ENCODE data around the gene BRAP.
"Not testable (repeated sequence)": the region's sequence is repeated elsewhere in the genome, so short reads cannot be mapped to it uniquely, and the experiment has no call there.

BRAP gene

DNA sequence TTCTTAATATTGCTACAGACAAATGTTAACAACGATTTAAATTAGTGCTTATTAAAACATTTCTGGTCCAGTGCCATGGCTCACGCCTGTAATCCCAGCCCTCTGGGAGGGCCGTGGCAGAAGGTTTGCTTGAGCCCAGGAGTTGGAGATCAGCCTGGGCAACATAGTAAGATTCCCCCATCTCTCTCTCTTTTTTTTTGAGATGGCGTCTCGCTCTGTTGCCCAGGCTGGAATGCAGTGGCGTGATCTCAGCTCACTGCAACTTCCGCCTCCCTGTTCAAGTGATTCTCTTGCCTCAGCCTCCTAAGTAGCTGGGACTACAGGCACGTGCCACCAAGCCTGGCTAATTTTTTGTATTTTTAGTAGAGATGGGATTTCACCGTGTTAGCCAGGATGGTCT, 33.2 kb downstream of the BRAP start:
- not testable (repeated sequence) for H3K27me3 Mint-ChIP-seq; DNase-seq (ENCODE audit: low spot score in 2 of 2); ATAC-seq (ENCODE audit: low read depth); H3K4me1 Mint-ChIP-seq; H3K9me3 Mint-ChIP-seq; H3K27ac Mint-ChIP-seq; H3K4me3 Mint-ChIP-seq
- H3K36me3 Mint-ChIP-seq, result peaks cover 20% of the 10 kb centered on the region

GRCh38 chr12:111650912-111651311, 34.8 kb downstream of the BRAP start:
- Mint-ChIP-seq H3K9me3 (no peaks in the 10 kb centered on the region), H3K36me3 (peaks cover 24% of the 10 kb centered on the region), H3K4me3 (no peak overlapping the region), H3K27ac (no peak overlapping the region), H3K4me1 (no peaks in the 10 kb centered on the region), H3K27me3 (no peaks in the 10 kb centered on the region)
- no peak for ATAC-seq (ENCODE audit: low read depth)
- no peak for DNase-seq (ENCODE audit: low spot score in 2 of 2)

DNA sequence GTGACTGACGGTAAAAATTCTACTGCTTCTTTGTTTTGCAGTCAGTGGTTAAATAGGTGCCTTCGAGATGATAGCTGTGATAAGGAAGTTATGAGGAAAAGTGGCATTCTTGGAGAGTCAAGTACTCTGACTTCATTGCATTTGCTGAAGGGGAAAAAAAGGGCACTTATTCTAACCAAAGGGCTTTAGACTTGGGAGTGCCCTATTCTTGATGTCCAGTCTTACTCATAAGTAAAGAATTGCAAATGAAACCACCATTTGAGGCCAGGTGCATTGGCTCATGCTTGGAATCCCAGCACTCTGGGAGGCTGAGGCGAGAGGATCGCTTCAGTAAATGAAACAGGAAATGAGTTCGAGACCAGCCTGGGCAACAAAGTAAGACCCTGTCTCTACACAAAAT, 40.3 kb downstream of the BRAP start:
- DNase-seq (ENCODE audit: low spot score in 2 of 2) (no peak), ATAC-seq (ENCODE audit: low read depth) (no peak)
- Mint-ChIP-seq H3K9me3 (no peaks in the 10 kb centered on the region), H3K27me3 (no peaks in the 10 kb centered on the region), H3K4me1 (no peaks in the 10 kb centered on the region), H3K36me3 (peaks cover 26% of the 10 kb centered on the region), H3K4me3 (no peak overlapping the region), H3K27ac (no peak overlapping the region)

DNA sequence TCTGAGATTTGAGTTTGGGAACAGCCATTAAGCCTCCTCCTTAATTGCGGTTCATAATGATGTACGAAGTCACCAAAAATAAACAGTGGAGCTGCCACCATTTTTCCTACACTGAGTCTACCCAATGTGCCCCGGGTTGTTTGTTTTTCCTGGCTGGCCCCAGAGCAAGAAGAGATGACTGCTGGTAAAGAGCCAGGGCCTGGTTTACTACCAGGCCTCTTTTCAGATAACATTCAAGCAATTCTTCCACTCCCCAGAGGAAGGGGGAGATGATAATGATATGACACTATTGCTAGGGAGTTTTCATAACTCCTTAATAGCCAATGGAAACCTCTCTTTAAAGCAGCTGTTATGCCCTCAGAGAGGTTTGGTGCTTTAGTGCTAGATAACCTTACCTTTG, 42.3 kb downstream of the BRAP start:
- ATAC-seq (ENCODE audit: low read depth) (no peak), DNase-seq (ENCODE audit: low spot score in 2 of 2) (no peak)
- H3K36me3 Mint-ChIP-seq, result peaks cover 19% of the 10 kb centered on the region
- no peaks in the 10 kb centered on the region for H3K9me3 Mint-ChIP-seq
- no peaks in the 10 kb centered on the region for H3K4me1 Mint-ChIP-seq
- H3K27me3 Mint-ChIP-seq, result no peaks in the 10 kb centered on the region
- no peak overlapping the region for H3K4me3 Mint-ChIP-seq
- peak overlapping the region; percentile 43 for H3K27ac Mint-ChIP-seq

DNA sequence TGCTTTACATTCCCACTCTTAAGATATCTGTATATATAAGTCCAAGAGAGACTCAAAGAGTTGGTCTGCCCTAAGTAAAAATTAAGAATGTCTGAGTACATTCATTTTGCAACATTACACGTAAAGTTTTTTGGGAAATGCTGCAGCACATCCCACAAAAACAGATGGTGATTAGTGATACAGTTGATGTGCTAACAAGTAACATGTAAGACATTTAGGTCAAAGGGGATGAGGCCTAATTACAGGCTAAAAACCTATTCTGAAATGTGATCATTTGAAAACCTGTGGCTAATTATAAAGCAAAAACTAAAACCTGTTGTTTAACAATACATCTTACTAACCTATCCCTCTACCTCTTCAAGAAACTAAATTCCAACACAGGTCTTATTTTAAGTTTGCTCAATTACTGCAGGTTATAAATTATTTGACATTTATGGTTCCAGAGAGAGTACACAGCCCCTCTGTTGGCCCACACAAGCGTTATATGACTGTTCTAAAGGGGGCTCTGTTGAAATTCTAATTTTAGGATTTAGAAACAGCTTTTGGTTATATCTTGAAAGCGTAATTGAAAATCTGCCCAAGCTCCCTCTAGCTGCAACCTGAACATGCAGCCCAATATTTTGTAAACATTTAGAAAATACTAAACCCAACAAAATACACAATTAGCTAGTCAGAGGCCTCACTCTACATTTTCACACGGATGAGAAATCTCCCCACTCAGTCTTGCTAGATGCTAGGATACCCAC, 42.9 kb downstream of the BRAP start:
- Mint-ChIP-seq H3K27me3 (no peaks in the 10 kb centered on the region), H3K4me1 (no peaks in the 10 kb centered on the region), H3K9me3 (no peaks in the 10 kb centered on the region), H3K36me3 (peaks cover 19% of the 10 kb centered on the region), H3K27ac (peak overlapping the region; percentile 43), H3K4me3 (no peak overlapping the region)
- no peak for ATAC-seq (ENCODE audit: low read depth)
- DNase-seq (ENCODE audit: low spot score in 2 of 2), result no peak

DNA sequence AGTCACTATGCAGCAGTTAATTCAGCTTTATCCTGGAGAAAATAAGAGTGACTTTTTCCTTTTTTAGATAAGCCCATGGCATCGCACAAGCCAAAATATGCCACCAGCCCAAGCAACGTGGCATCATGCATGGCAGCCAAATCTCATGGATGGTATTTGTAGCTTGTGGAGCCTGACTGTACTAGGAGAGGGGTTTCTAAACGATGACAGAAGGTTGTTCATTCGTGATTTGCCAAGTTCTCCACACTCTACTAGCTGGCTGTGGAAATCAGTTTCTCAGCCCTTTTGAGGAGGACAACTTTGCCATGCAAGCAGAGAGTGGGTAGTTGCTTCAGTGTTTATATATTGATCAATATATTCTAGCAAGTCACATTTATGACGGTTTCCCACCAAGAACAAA, 45.2 kb downstream of the BRAP start:
- no peaks in the 10 kb centered on the region for H3K27me3 Mint-ChIP-seq
- H3K9me3 Mint-ChIP-seq, result no peaks in the 10 kb centered on the region
- H3K36me3 Mint-ChIP-seq, result peaks cover 10% of the 10 kb centered on the region
- H3K4me3 Mint-ChIP-seq, result no peak overlapping the region
- DNase-seq (ENCODE audit: low spot score in 2 of 2), result no peak
- no peak for ATAC-seq (ENCODE audit: low read depth)
- no peaks in the 10 kb centered on the region for H3K4me1 Mint-ChIP-seq
- no peak overlapping the region for H3K27ac Mint-ChIP-seq

- DNase-seq (ENCODE audit: low spot score in 2 of 2) (no peak), ATAC-seq (ENCODE audit: low read depth) (no peak)
- Mint-ChIP-seq H3K36me3 (peaks cover 5% of the 10 kb centered on the region), H3K27ac (peak overlapping the region; percentile 43), H3K4me1 (no peaks in the 10 kb centered on the region), H3K9me3 (no peaks in the 10 kb centered on the region), H3K4me3 (no peak overlapping the region), H3K27me3 (no peaks in the 10 kb centered on the region)
Observed at GRCh38 chr12:111638556-111638955, 47.2 kb downstream of the BRAP start.

DNA sequence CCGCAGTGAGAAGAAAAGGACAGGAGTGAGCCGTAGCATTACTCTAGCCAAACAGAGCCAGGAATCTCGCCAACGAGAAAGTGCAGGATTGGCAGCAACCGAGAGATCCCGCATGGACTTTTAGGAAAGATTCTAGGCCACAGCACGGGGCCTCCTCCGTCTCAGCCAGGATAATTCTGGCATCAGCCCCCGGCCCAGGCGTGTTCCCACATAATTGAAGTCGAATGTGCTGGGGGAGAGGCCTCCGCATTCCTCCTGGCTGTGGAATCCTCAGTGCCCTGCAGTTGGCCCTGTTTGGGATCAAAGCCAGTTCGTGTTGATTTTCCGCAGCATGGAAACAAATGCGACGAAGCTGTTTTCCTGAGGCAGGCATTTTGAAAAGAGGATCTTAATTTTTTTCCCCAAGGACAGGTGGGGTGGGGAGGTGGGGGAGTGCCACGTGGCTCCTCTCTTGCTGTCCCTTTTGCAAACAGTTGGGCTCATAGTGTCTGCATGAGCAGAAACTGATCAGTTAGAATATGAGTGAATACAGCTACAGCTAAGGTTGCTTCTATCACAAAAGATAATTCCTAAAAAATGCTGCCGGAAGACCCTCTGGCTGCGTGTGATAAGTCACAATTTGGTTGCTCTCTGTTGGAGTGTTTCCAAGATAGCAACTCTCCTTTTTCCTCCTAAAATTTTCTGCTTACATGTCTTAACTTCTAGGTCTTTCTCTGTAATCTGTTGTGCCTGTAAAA, 49.4 kb downstream of the BRAP start:
- no peak overlapping the region for H3K4me3 Mint-ChIP-seq

DNA sequence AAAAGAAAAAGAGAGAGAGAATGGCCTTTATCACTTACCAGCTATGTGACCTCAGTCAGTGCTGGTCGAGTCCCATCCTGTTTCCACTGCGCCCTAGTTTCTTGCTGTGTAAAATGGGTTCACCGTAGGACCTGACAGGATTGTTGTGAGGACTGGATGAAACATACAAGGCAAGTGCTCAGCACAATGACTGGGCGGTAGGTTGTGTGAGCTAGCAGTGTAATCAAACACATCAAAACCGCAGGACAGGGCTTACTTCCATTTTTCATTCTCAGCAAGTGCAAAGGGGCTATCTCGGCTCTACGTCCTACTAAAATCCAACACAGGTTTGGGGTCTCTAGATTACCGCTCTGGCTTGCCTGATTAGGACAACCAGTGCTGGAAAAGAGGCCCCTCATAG, 50.2 kb downstream of the BRAP start:
- H3K27me3 Mint-ChIP-seq, result no peaks in the 10 kb centered on the region
- no peaks in the 10 kb centered on the region for H3K9me3 Mint-ChIP-seq
- DNase-seq (ENCODE audit: low spot score in 2 of 2) (no peak), ATAC-seq (ENCODE audit: low read depth) (no peak)
- no peak overlapping the region for H3K4me3 Mint-ChIP-seq
- no peaks in the 10 kb centered on the region for H3K4me1 Mint-ChIP-seq
- H3K27ac Mint-ChIP-seq, result peak overlapping the region; percentile 17
- H3K36me3 Mint-ChIP-seq, result no peaks in the 10 kb centered on the region

More for the DNA sequence above, 49.4 kb downstream of the BRAP start:
- H3K9me3 Mint-ChIP-seq, result no peaks in the 10 kb centered on the region
- no peaks in the 10 kb centered on the region for H3K27me3 Mint-ChIP-seq
- H3K27ac Mint-ChIP-seq, result peak overlapping the region; percentile 17
- no peaks in the 10 kb centered on the region for H3K36me3 Mint-ChIP-seq
- no peaks in the 10 kb centered on the region for H3K4me1 Mint-ChIP-seq
- DNase-seq (ENCODE audit: low spot score in 2 of 2), result no peak
- ATAC-seq (ENCODE audit: low read depth), result no peak

- no peak for ATAC-seq (ENCODE audit: low read depth)
- H3K4me3 Mint-ChIP-seq, result no peak overlapping the region
- H3K27ac Mint-ChIP-seq, result no peak overlapping the region
- H3K4me1 Mint-ChIP-seq, result no peaks in the 10 kb centered on the region
- peaks cover 2% of the 10 kb centered on the region for H3K36me3 Mint-ChIP-seq
- H3K27me3 Mint-ChIP-seq, result peaks cover 4% of the 10 kb centered on the region
- H3K9me3 Mint-ChIP-seq, result no peaks in the 10 kb centered on the region
- DNase-seq (ENCODE audit: low spot score in 2 of 2), result no peak
Observed at GRCh38 chr12:111628505-111629260, 57.1 kb downstream of the BRAP start.

GRCh38 chr12:111626230-111626629, 59.5 kb downstream of the BRAP start:
- no peak for ATAC-seq (ENCODE audit: low read depth)
- Mint-ChIP-seq H3K27me3 (peaks cover 4% of the 10 kb centered on the region), H3K27ac (no peak overlapping the region), H3K4me1 (no peaks in the 10 kb centered on the region), H3K4me3 (no peak overlapping the region), H3K36me3 (peaks cover 2% of the 10 kb centered on the region), H3K9me3 (no peaks in the 10 kb centered on the region)
- no peak for DNase-seq (ENCODE audit: low spot score in 2 of 2)

GRCh38 chr12:111624540-111624939, 61.2 kb downstream of the BRAP start:
- no peak for DNase-seq (ENCODE audit: low spot score in 2 of 2)
- no peak for ATAC-seq (ENCODE audit: low read depth)
- H3K27ac Mint-ChIP-seq, result no peak overlapping the region
- no peaks in the 10 kb centered on the region for H3K9me3 Mint-ChIP-seq
- peaks cover 6% of the 10 kb centered on the region for H3K27me3 Mint-ChIP-seq
- H3K36me3 Mint-ChIP-seq, result peaks cover 2% of the 10 kb centered on the region
- H3K4me3 Mint-ChIP-seq, result no peak overlapping the region
- H3K4me1 Mint-ChIP-seq, result no peaks in the 10 kb centered on the region

GRCh38 chr12:111617841-111618240, 67.9 kb downstream of the BRAP start:
- H3K36me3 Mint-ChIP-seq; H3K4me3 Mint-ChIP-seq; H3K27me3 Mint-ChIP-seq; ATAC-seq (ENCODE audit: low read depth); DNase-seq (ENCODE audit: low spot score in 2 of 2); H3K27ac Mint-ChIP-seq; H3K9me3 Mint-ChIP-seq; H3K4me1 Mint-ChIP-seq: not testable (repeated sequence)

DNA sequence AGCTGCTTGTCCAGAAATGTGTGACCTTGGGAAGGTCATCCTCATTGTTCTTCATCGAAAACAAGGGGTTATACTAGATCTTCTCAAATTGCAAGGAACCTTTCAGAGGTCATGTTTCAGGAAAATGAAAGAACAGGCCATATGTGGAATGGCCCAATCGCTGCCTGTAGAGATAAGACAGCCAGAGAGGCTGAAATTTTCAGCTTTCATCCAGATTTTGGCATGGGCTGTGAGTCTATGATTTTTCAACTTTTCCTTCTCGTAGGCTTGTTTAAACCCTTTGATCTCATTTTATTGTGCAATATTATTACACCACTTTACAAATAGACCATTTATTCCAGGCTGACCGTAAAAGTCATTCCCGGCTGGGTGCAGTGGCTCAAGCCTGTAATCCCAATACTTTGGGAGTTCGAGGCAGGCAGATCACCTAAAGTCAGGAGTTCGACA, 69.6 kb downstream of the BRAP start:
- H3K36me3 Mint-ChIP-seq, result no peaks in the 10 kb centered on the region
- ATAC-seq (ENCODE audit: low read depth), result no peak
- H3K9me3 Mint-ChIP-seq, result no peaks in the 10 kb centered on the region
- peaks cover 2% of the 10 kb centered on the region for H3K27me3 Mint-ChIP-seq
- no peak for DNase-seq (ENCODE audit: low spot score in 2 of 2)
- no peaks in the 10 kb centered on the region for H3K4me1 Mint-ChIP-seq
- H3K27ac Mint-ChIP-seq, result no peak overlapping the region
- H3K4me3 Mint-ChIP-seq, result no peak overlapping the region

Data from memory B cell (primary cell).